T-cell (primary cell): Measurements from ENCODE around the gene HLA-DOA. TPM values are rescaled to one million over a fixed set of nuclear protein-coding genes. Genes with fewer than 3 reads are reported as not detected.
A peak's percentile ranks its signal among the peaks of the same experiment; 100 is the strongest.

Source experiments
- ATAC-seq, 4 experiments: fragments of 200-7000 bp in 3 of 4; fragments of 150-1000 bp in 1 of 4; cut with Tn5 transposase; replicated peaks in 1 of 4; 1 replicate in 3 of 4; 2 replicates in 1 of 4; pipeline ENCODE4 v1.10.0; 2021; ENCODE audit warnings: moderate library complexity in 3 of 4, mild to moderate bottlenecking in 2 of 4, moderate number of reproducible peaks in 1 of 4
- CTCF ChIA-PET, 2 donors: fragments of 300-600 bp; sonication (Branson Sonifier 250); formaldehyde crosslinking; loops; one replicate each; lab custom pipeline; 2022; ENCODE audit warnings: antibody characterized with exemption in 2 of 2; lab: Charles Lee
- POLR2A ChIA-PET, 2 donors: fragments of 300-600 bp; sonication (Branson Sonifier 250); formaldehyde crosslinking; loops; one replicate each; lab custom pipeline; 2022; ENCODE audit warnings: antibody characterized with exemption in 2 of 2; lab: Charles Lee
- DNase-seq, 35 experiments: peaks; one replicate each; pipeline versions ENCODE4 v3.0.0 to v3.0.0-alpha.2; 2013 to 2023
- H3K27ac ChIP-seq: one replicate; pipeline ENCODE4 v1.5.1; 2013; ENCODE audit warnings: low read length
- H3K27me3 ChIP-seq, 2 experiments: replicated peaks in 1 of 2; 1 replicate in 1 of 2; 2 replicates in 1 of 2; pipeline versions ENCODE4 v1.6.1 to v1.7.0; 2013; ENCODE audit warnings: low read length in 1 of 2, mixed read lengths in 1 of 2; ENCODE audit not compliant: control insufficient read depth in 2 of 2, insufficient read depth in 2 of 2; ENCODE audit errors: extremely low read depth in 1 of 2
- H3K36me3 ChIP-seq, 2 donors: 1 replicate in 1 of 2; 2 replicates in 1 of 2; pipeline versions ENCODE4 v1.6.1 to v1.7.0; 2013; ENCODE audit warnings: low read length in 1 of 2; ENCODE audit not compliant: control insufficient read depth in 2 of 2, insufficient read depth in 1 of 2; ENCODE audit errors: extremely low read depth in 1 of 2
- H3K4me1 ChIP-seq, 2 experiments: 1 replicate in 1 of 2; 2 replicates in 1 of 2; pipeline versions ENCODE4 v1.6.1 to v1.7.0; 2013; ENCODE audit warnings: low read length in 2 of 2, mixed read lengths in 1 of 2; ENCODE audit not compliant: insufficient read depth in 2 of 2, control insufficient read depth in 1 of 2; ENCODE audit errors: extremely low read depth in 1 of 2
- H3K4me3 ChIP-seq, 2 donors: 1 replicate in 1 of 2; 2 replicates in 1 of 2; pipeline versions ENCODE4 v1.5.1 to v1.7.0; 2013; ENCODE audit warnings: mild to moderate bottlenecking in 2 of 2, low read length in 1 of 2, moderate library complexity in 1 of 2; ENCODE audit not compliant: control insufficient read depth in 1 of 2; ENCODE audit errors: extremely low read depth in 1 of 2
- H3K9me3 ChIP-seq: 2 replicates; pipeline ENCODE4 v1.7.0; 2013
- H3K27ac Mint-ChIP-seq, 2 donors: one replicate each; pipeline ENCODE4 v1.8.0; 2020 to 2021; ENCODE audit warnings: mild to moderate bottlenecking in 2 of 2, mixed read lengths in 2 of 2
- H3K27me3 Mint-ChIP-seq, 2 donors: one replicate each; pipeline ENCODE4 v1.8.0; 2021 to 2022; ENCODE audit warnings: mixed read lengths in 2 of 2
- H3K36me3 Mint-ChIP-seq: one replicate; pipeline ENCODE4 v1.8.0; 2021; ENCODE audit warnings: mixed read lengths
- H3K4me1 Mint-ChIP-seq, 3 donors: one replicate each; pipeline ENCODE4 v1.8.0; 2020 to 2022; ENCODE audit warnings: mixed read lengths in 3 of 3, mild to moderate bottlenecking in 1 of 3
- H3K4me3 Mint-ChIP-seq, 3 donors: one replicate each; pipeline ENCODE4 v1.8.0; 2020 to 2022; ENCODE audit warnings: mild to moderate bottlenecking in 3 of 3, mixed read lengths in 3 of 3, moderate library complexity in 3 of 3
- H3K9me3 Mint-ChIP-seq, 3 donors: one replicate each; pipeline ENCODE4 v1.8.0; 2020 to 2022; ENCODE audit warnings: mixed read lengths in 3 of 3
- WGBS: methylation state at CpG from one replicate; pipeline ENCODE4 v1.1.5; 2013; ENCODE audit warnings: missing lambda C conversion rate; ENCODE audit not compliant: insufficient coverage; 5-methylcytosine and 5-hydroxymethylcytosine counted together
- total RNA-seq, 35 experiments: library from RNA in 6 of 35; stranded (reverse) in 6 of 35; fragments of 120-200 nt in 1 of 35; gene quantifications; one replicate each; pipeline versions ENCODE4 v1.2.1 to v1.2.4 and lab custom pipeline; 2013 to 2026

HLA-DOA gene
- total RNA-seq, 5 donors from 2014 or later (not counting 1 experiment from before 2014, with no cell fraction given): 6.1 to 17.0 (median 13.4) TPM

DNA sequence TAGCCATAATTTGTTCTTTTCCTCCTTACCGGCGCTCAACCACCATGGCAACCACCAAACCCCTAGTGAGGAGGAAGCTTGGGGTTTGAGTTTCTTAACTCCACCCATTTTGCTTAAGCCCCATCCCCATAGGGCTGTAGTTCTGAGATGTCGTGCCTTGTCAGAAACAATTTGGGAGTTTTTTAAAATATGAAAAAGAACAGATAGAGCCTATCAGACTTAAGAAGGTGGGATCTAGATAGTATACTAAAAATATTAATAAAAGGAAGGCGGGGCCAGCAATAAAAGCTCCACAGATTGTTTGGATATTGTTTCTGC is 35.4 kb downstream of the HLA-DOA start:
- Histone ChIP-seq H3K4me1 (peaks cover 20 to 55% of the 10 kb centered on the region in 2 experiments), H3K27me3 (peaks cover 0 to 4% of the 10 kb centered on the region in 2 experiments), H3K4me3 (peak overlapping the region; percentile 72 to 89), H3K27ac (peak overlapping the region; percentile 85), H3K9me3 (no peaks in the 10 kb centered on the region), H3K36me3 (peaks cover 0 to 49% of the 10 kb centered on the region in 2 donors)
- no CpG with 5 or more reads among the region's 4 CpGs for WGBS
- Mint-ChIP-seq H3K27me3 (no peaks in the 10 kb centered on the region), H3K9me3 (no peaks in the 10 kb centered on the region), H3K4me3 (peak overlapping the region; percentile 96 to 99 (median 99)), H3K36me3 (peaks cover 70% of the 10 kb centered on the region), H3K4me1 (peaks cover 40 to 70% (median 50%) of the 10 kb centered on the region in 3 donors), H3K27ac (peak overlapping the region; percentile 99)
- ChIA-PET CTCF (interaction anchor here (0.6 to 14.4 kb wide), 7 partner anchors 8 to 135 kb away, joined by 3 to 207 read pairs (median 14); partner anchors contain the start of genes HLA-DMA (in 1 of the 2), HLA-DPB1 (in 1 of the 2), PSMB9 (in 1 of the 2) and TAP1 (in 1 of the 2)), POLR2A (interaction anchor here (0.6 to 3.4 kb wide), 5 partner anchors 11 to 535 kb away, joined by 3 to 49 read pairs (median 3); partner anchors contain the start of gene HLA-DMA (in 1 of the 2))
- ATAC-seq: no peak
- peak in 12 of 35 experiments; percentile 15 to 74 (median 30) for DNase-seq

DNA sequence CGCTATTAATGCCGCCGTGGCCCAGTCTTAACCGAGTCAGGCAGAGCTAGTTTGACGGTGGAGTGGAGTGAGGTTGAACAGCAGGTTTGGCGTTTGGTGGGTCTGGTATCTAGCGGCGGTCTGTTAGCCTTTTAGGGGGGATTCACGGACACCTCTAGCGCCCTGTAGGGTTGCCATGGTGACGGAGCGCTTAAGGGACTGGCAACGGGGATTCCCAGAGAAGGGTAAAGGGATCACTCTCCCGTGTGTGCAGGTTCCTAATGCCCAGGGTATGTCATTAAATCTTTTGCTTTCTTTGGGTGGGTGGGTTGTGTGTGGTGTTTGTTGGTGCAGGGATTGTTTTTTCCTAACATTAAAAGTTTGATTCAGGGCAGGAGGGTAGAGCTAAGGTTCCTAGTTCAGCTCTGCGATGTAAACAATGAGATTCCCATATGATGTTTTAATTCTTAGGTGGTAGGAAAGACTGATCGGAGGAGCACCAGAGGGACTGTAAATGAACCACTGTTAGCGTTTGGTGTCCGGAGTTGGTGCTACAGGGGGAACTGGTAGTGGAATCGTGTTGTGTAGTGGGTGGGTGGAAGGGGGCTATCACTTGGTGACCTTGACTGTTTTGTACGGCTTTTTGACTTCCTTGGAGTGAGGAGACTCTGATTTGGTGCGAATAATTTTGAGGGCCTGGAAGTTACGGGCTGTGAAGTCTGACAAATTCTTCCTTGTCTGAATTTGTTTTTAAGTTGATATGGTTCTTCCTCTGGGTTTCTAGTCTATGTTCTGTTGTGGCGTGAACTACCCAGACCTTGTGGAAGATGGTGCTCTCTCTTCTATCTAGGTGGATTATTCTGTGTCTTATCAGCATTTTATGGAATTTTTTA is 36.0 kb downstream of the HLA-DOA start:
- Mint-ChIP-seq H3K4me3 (peak overlapping the region; percentile 96 to 99 (median 99)), H3K36me3 (peaks cover 64% of the 10 kb centered on the region), H3K9me3 (no peaks in the 10 kb centered on the region), H3K27ac (peak overlapping the region; percentile 99), H3K4me1 (peaks cover 34 to 70% (median 45%) of the 10 kb centered on the region in 3 donors), H3K27me3 (no peaks in the 10 kb centered on the region)
- peaks cover 20 to 52% of the 10 kb centered on the region in 2 experiments for H3K4me1 ChIP-seq
- ATAC-seq (no peak), DNase-seq (peak in 27 of 35 experiments; percentile 25 to 87 (median 51))
- WGBS: under 1% methylated on average over 21 of the region's 23 CpGs
- peak overlapping the region; percentile 72 to 89 for H3K4me3 ChIP-seq
- H3K27ac ChIP-seq: peak overlapping the region; percentile 85
- ChIA-PET POLR2A (interaction anchor here (0.6 to 3.4 kb wide), 7 partner anchors 11 to 534 kb away, joined by 3 to 49 read pairs (median 10); partner anchors contain the start of genes HLA-DMA (in 2 of the 2), PSMB9 (in 1 of the 2), TAP1 (in 1 of the 2) and TAP2 (in 1 of the 2)), CTCF (interaction anchor here in 1 of 2 donors (0.5 to 14.4 kb wide), 7 partner anchors 10 to 1429 kb away, joined by 3 to 207 read pairs (median 14); partner anchors contain the start of genes HLA-DMA, HLA-DPB1, PSMB9 and TAP1)
- H3K36me3 ChIP-seq: peaks cover 0 to 43% of the 10 kb centered on the region in 2 donors
- peaks cover 0 to 4% of the 10 kb centered on the region in 2 experiments for H3K27me3 ChIP-seq
- no peaks in the 10 kb centered on the region for H3K9me3 ChIP-seq

DNA sequence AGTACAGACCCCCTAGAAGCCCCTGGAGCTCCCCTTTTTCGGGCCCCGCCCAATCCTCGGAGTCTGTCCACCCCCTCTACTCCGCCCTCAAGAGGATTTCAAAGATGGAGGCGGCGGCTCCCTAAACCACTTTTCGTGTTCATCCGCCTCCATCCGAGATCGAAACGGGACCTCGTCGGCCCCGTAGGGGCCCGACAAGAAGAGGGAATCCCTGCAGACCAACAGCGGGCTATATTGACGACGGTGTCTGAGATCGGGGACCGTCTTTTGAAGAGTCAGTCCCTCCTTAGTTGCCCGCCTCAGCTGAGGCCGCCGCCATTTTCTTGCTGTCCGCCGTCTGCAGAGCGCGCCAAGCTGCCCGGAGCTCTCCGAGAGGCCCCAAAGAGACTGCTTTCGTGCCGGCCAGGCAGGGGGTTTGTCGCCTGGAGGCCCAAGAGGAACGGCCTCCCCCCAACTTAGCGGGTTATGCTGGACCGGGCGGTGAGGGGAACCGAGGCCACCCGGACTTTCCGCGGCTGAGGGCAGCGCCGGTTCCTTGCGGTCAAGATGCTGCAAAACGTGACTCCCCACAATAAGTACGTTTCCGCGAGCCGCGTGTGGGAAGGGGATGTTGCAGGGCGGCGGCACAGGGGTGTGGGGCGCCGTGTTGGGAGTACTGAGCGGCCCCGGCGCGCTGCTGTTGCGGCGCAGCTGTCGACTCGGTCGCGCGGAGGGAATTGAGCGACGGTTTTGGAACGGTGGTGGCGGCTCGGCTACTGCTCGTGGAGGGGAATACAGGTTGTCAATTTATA is 36.8 kb downstream of the HLA-DOA start:
- Mint-ChIP-seq H3K27ac (peak overlapping the region; percentile 99), H3K27me3 (no peaks in the 10 kb centered on the region), H3K9me3 (no peaks in the 10 kb centered on the region), H3K4me3 (peak overlapping the region; percentile 96 to 99 (median 99)), H3K4me1 (peaks cover 30 to 69% (median 40%) of the 10 kb centered on the region in 3 donors), H3K36me3 (peaks cover 56% of the 10 kb centered on the region)
- CTCF ChIA-PET: interaction anchor here (0.5 to 14.4 kb wide), 17 partner anchors 9 to 1429 kb away, joined by 3 to 207 read pairs (median 8); partner anchors contain the start of genes GPSM3 (in 1 of the 2), HLA-DMA (in 1 of the 2), HLA-DMB (in 1 of the 2) and HLA-DPA1 (in 1 of the 2)
- Histone ChIP-seq H3K27ac (peak overlapping the region; percentile 85), H3K4me3 (peak overlapping the region; percentile 72 to 89), H3K36me3 (peaks cover 0 to 35% of the 10 kb centered on the region in 2 donors), H3K4me1 (peaks cover 20 to 45% of the 10 kb centered on the region in 2 experiments), H3K9me3 (no peaks in the 10 kb centered on the region), H3K27me3 (peaks cover 0 to 4% of the 10 kb centered on the region in 2 experiments)
- peak in 30 of 35 experiments; percentile 30 to 72 (median 53) for DNase-seq
- WGBS: under 1% methylated on average over 70 of the region's 70 CpGs
- peak; percentile 9 to 21 (median 9) for ATAC-seq
- POLR2A ChIA-PET: interaction anchor here (0.5 to 3.4 kb wide), 37 partner anchors 8 to 1916 kb away, joined by 3 to 49 read pairs (median 7); partner anchors contain the start of genes HLA-DMA (in 2 of the 2), HLA-DMB (in 2 of the 2), HLA-DPB1 (in 2 of the 2) and PSMB8 (in 2 of the 2)

DNA sequence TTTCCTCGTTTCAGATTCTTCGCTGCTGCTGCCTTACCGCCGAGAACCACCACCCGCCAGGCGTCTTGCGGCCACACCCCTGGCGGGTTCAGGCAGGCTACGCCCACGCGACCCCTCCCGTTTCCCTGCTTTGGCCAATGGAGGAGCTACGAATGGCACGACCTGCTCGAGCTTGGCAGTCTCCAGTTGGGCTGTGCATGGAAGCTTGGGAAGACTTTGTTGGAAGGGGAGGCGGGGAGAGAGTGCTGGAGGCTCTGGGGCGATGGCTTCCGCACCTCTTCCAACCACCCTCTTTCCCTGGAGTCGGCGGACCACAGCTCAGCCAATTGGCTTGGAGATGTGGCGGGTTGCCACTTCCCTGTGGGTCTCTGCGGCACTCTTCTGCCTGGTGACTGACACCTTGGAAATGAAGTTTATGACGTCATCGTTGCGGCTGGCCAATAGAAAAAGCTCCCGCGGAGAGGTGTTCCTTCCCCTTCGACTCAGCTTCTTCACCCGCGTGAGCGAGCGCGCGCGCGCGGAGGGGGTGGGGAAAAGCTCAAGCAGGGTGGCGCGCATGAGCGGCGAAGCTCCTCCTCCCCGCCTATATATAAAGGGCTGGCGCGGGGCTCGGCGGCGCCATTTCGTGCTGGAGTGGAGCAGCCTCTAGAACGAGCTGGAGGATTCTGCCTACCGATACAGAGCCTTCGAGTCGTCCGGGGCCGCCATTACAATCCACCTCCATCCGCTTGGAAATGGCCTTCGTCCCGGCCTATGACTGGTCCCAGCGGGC is 37.6 kb downstream of the HLA-DOA start:
- 0% methylated on average over 44 of the region's 58 CpGs for WGBS
- Mint-ChIP-seq H3K36me3 (peaks cover 48% of the 10 kb centered on the region), H3K9me3 (no peaks in the 10 kb centered on the region), H3K4me3 (peak overlapping the region; percentile 96 to 99 (median 99)), H3K27me3 (no peaks in the 10 kb centered on the region), H3K27ac (peak overlapping the region; percentile 99), H3K4me1 (peaks cover 30 to 69% (median 40%) of the 10 kb centered on the region in 3 donors)
- peak overlapping the region; percentile 92 for H3K27ac ChIP-seq
- ATAC-seq: peak; percentile 60 to 62 (median 60)
- DNase-seq: peak; percentile 99 to 100 (median 100)
- H3K36me3 ChIP-seq: peaks cover 0 to 27% of the 10 kb centered on the region in 2 donors
- ChIA-PET POLR2A (interaction anchor here (0.5 to 3.4 kb wide), 58 partner anchors 8 to 1917 kb away, joined by 3 to 49 read pairs (median 5); partner anchors contain the start of genes HLA-DMA (in 2 of the 2), HLA-DMB (in 2 of the 2), HLA-DPB1 (in 2 of the 2) and PSMB8 (in 2 of the 2)), CTCF (interaction anchor here (0.5 to 14.4 kb wide), 21 partner anchors 8 to 1109 kb away, joined by 3 to 207 read pairs (median 4); partner anchors contain the start of genes TAP1 (in 2 of the 2), GPSM3 (in 1 of the 2), HLA-DMA (in 1 of the 2) and HLA-DMB (in 1 of the 2))
- H3K27me3 ChIP-seq: peaks cover 0 to 4% of the 10 kb centered on the region in 2 experiments
- H3K4me1 ChIP-seq: peaks cover 22 to 45% of the 10 kb centered on the region in 2 experiments
- no peaks in the 10 kb centered on the region for H3K9me3 ChIP-seq
- peak overlapping the region; percentile 72 to 89 for H3K4me3 ChIP-seq

DNA sequence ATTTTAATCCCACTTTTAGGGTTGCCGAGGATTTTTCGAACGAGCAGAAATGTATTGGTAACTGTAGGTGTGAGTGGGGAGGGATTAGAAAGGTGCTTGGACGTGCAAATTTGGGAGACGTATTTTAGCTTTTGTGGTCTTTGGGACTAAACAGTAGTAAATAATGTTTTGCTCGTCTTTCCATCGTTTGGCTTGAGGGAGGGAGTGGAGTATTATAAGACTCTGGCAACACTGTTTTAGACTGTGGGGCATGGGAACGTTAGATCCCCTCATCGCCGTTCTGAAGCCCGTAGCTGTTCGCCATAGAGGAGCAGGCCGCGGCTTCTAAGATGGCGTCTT is 38.2 kb downstream of the HLA-DOA start:
- H3K9me3 Mint-ChIP-seq: no peaks in the 10 kb centered on the region
- H3K4me3 Mint-ChIP-seq: peak overlapping the region; percentile 96 to 99 (median 99)
- Histone ChIP-seq H3K9me3 (no peaks in the 10 kb centered on the region), H3K27me3 (peaks cover 0 to 4% of the 10 kb centered on the region in 2 experiments), H3K27ac (peak overlapping the region; percentile 92), H3K4me3 (peak overlapping the region; percentile 72 to 88), H3K4me1 (peaks cover 23 to 42% of the 10 kb centered on the region in 2 experiments), H3K36me3 (peaks cover 0 to 22% of the 10 kb centered on the region in 2 donors)
- 0% methylated on average over 15 of the region's 15 CpGs for WGBS
- POLR2A ChIA-PET: interaction anchor here (0.5 to 3.4 kb wide), 50 partner anchors 8 to 1918 kb away, joined by 3 to 49 read pairs (median 6); partner anchors contain the start of genes HLA-DMA (in 2 of the 2), HLA-DMB (in 2 of the 2), HLA-DPB1 (in 2 of the 2) and PSMB8 (in 2 of the 2)
- no peak for DNase-seq
- CTCF ChIA-PET: interaction anchor here (0.6 to 14.4 kb wide), 14 partner anchors 9 to 132 kb away, joined by 3 to 207 read pairs (median 10); partner anchors contain the start of genes HLA-DMA (in 1 of the 2), HLA-DMB (in 1 of the 2), PSMB9 (in 1 of the 2) and TAP1 (in 1 of the 2)
- ATAC-seq: no peak
- peak overlapping the region; percentile 99 for H3K27ac Mint-ChIP-seq
- H3K27me3 Mint-ChIP-seq: no peaks in the 10 kb centered on the region
- peaks cover 43% of the 10 kb centered on the region for H3K36me3 Mint-ChIP-seq
- peaks cover 30 to 69% (median 40%) of the 10 kb centered on the region in 3 donors for H3K4me1 Mint-ChIP-seq
